Uterus (tissue), 4 donors: ENCODE measurements around the gene DNAH6. TPM values are rescaled to one million over a fixed set of nuclear protein-coding genes. Genes with fewer than 3 reads are reported as not detected.

Experiments used
- DNase-seq, 2 donors: peaks; one replicate each; pipeline ENCODE4 v3.0.0-alpha.2; 2019 to 2020
- H3K27ac ChIP-seq, 2 donors: fragments of 200-600 bp; sonication (generic); 1 replicate in 1 of 2; 2 replicates in 1 of 2; pipeline ENCODE4 v1.5.1; 2016 to 2018
- H3K27me3 ChIP-seq, 2 donors: fragments of 200-600 bp; sonication (generic); one replicate each; pipeline ENCODE4 v1.5.1; 2018 to 2019; ENCODE audit warnings: control low read depth in 1 of 2
- H3K36me3 ChIP-seq, 2 donors: fragments of 200-600 bp; sonication (generic); one replicate each; pipeline ENCODE4 v1.5.1; 2019; ENCODE audit warnings: control low read depth in 1 of 2
- H3K4me1 ChIP-seq, 2 donors: fragments of 200-600 bp; sonication (generic); one replicate each; pipeline ENCODE4 v1.5.1; 2018 to 2019; ENCODE audit warnings: control low read depth in 1 of 2
- H3K4me3 ChIP-seq, 2 donors: fragments of 200-600 bp; sonication (generic); 1 replicate in 1 of 2; 2 replicates in 1 of 2; pipeline ENCODE4 v1.5.1; 2018 to 2019; ENCODE audit warnings: mild to moderate bottlenecking in 1 of 2
- H3K9me3 ChIP-seq, 2 donors: fragments of 200-600 bp; sonication (generic); one replicate each; pipeline ENCODE4 v1.5.1; 2019; ENCODE audit warnings: control low read depth in 1 of 2
- CTCF ChIP-seq, 4 experiments: fragments of 200-600 bp in 2 of 4; fragments of 450-650 bp in 2 of 4; sonication (generic) in 2 of 4; IDR thresholded peaks; one replicate each; pipeline ENCODE4 v1.5.1; 2016 to 2019; ENCODE audit warnings: antibody characterized with exemption in 4 of 4, mild to moderate bottlenecking in 2 of 4, moderate library complexity in 1 of 4
- POLR2A ChIP-seq, 2 donors: fragments of 450-650 bp; IDR thresholded peaks; one replicate each; pipeline ENCODE4 v1.6.1; 2016; ENCODE audit warnings: antibody characterized with exemption in 2 of 2, mild to moderate bottlenecking in 1 of 2, moderate library complexity in 1 of 2
- intact Hi-C: fragments of 100-400 bp; cut with DNase I; formaldehyde crosslinking; loops from one replicate; pipeline ENCODE4 v1.15.1; 2023; ENCODE audit warnings: low total_unique reads
- total RNA-seq, 4 donors: library from RNA; depleted of rRNA in 3 of 4; stranded (reverse); fragments of >200 nt in 3 of 4; gene quantifications; one replicate each; pipeline versions ENCODE4 v1.1.0 to v1.2.4, GENCODE V29; 2014 to 2023
- donor health status: DM: yes; HTN: yes; CAD: no.

DNAH6 gene
- total RNA-seq, 4 donors from 2014 or later, result 1.0 to 8.4 (median 2.7) TPM

GRCh38 chr2:84748341-84748740 lies 232.0 kb downstream of the DNAH6 start:
- H3K36me3 ChIP-seq, result no peaks in the 10 kb centered on the region
- H3K9me3 ChIP-seq, result no peaks in the 10 kb centered on the region
- no peaks in the 10 kb centered on the region for H3K4me1 ChIP-seq
- H3K4me3 ChIP-seq, result no peak overlapping the region
- no peak for TF ChIP-seq CTCF (IDR thresholded peaks at IDR 0.05)
- TF ChIP-seq POLR2A (IDR thresholded peaks at IDR 0.05), result no peak
- no peaks in the 10 kb centered on the region for H3K27me3 ChIP-seq
- DNase-seq, result no peak
- H3K27ac ChIP-seq, result no peak overlapping the region
- intact Hi-C loops, result no loop called here

- intact Hi-C loops, result no loop called here
- no peaks in the 10 kb centered on the region for H3K27me3 ChIP-seq
- no peaks in the 10 kb centered on the region for H3K4me1 ChIP-seq
- no peaks in the 10 kb centered on the region for H3K36me3 ChIP-seq
- H3K27ac ChIP-seq, result no peak overlapping the region
- no peak overlapping the region for H3K4me3 ChIP-seq
- H3K9me3 ChIP-seq, result no peaks in the 10 kb centered on the region
- no peak for DNase-seq
- TF ChIP-seq POLR2A (IDR thresholded peaks at IDR 0.05) (no peak), CTCF (IDR thresholded peaks at IDR 0.05) (no peak)
Observed at GRCh38 chr2:84749442-84749841, 233.1 kb downstream of the DNAH6 start.

- H3K36me3 ChIP-seq, result no peaks in the 10 kb centered on the region
- DNase-seq, result no peak
- no peaks in the 10 kb centered on the region for H3K9me3 ChIP-seq
- H3K4me1 ChIP-seq, result no peaks in the 10 kb centered on the region
- intact Hi-C loops, result no loop called here
- no peak overlapping the region for H3K4me3 ChIP-seq
- TF ChIP-seq CTCF (IDR thresholded peaks at IDR 0.05) (no peak), POLR2A (IDR thresholded peaks at IDR 0.05) (no peak)
- no peaks in the 10 kb centered on the region for H3K27me3 ChIP-seq
- H3K27ac ChIP-seq, result no peak overlapping the region
Observed at GRCh38 chr2:84755096-84755495, 238.8 kb downstream of the DNAH6 start.

GRCh38 chr2:84757648-84758047 lies 241.3 kb downstream of the DNAH6 start:
- Histone ChIP-seq H3K4me3 (no peak overlapping the region), H3K27me3 (no peaks in the 10 kb centered on the region), H3K27ac (no peak overlapping the region), H3K9me3 (no peaks in the 10 kb centered on the region), H3K4me1 (no peaks in the 10 kb centered on the region), H3K36me3 (no peaks in the 10 kb centered on the region)
- intact Hi-C loops, result no loop called here
- no peak for TF ChIP-seq CTCF (IDR thresholded peaks at IDR 0.05)
- no peak for TF ChIP-seq POLR2A (IDR thresholded peaks at IDR 0.05)
- DNase-seq, result no peak

GRCh38 chr2:84766791-84767190 lies 250.5 kb downstream of the DNAH6 start:
- H3K4me1 ChIP-seq, result no peaks in the 10 kb centered on the region
- TF ChIP-seq CTCF (IDR thresholded peaks at IDR 0.05), result no peak
- TF ChIP-seq POLR2A (IDR thresholded peaks at IDR 0.05), result no peak
- H3K4me3 ChIP-seq, result no peak overlapping the region
- intact Hi-C loops, result no loop called here
- peaks cover 0 to under 1% of the 10 kb centered on the region in 2 donors for H3K9me3 ChIP-seq
- H3K27me3 ChIP-seq, result no peaks in the 10 kb centered on the region
- no peak for DNase-seq
- H3K36me3 ChIP-seq, result no peaks in the 10 kb centered on the region
- no peak overlapping the region for H3K27ac ChIP-seq
